CD1c-positive myeloid dendritic cell (primary cell): Measurements from ENCODE around the gene ACTR6.
A peak's percentile ranks its signal among the peaks of the same experiment; 100 is the strongest.

Source experiments
- DNase-seq: peaks from one replicate; pipeline ENCODE4 v3.0.0-alpha.2; 2016; ENCODE audit errors: extremely low spot score

ACTR6 gene

DNA sequence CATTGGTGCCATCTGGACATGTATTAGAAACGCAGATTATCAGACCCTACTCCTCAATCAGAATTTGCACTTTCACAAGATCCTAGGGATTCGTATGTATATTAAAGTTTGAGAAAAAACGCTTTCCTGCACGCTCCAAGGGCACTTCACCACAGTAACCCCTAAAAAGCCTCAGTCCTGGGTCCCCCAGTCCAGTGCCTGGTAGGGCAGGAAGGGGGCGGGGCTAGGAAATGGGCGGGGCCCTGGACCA lies 65.9 kb downstream of the ACTR6 start:
- no peak for DNase-seq

DNA sequence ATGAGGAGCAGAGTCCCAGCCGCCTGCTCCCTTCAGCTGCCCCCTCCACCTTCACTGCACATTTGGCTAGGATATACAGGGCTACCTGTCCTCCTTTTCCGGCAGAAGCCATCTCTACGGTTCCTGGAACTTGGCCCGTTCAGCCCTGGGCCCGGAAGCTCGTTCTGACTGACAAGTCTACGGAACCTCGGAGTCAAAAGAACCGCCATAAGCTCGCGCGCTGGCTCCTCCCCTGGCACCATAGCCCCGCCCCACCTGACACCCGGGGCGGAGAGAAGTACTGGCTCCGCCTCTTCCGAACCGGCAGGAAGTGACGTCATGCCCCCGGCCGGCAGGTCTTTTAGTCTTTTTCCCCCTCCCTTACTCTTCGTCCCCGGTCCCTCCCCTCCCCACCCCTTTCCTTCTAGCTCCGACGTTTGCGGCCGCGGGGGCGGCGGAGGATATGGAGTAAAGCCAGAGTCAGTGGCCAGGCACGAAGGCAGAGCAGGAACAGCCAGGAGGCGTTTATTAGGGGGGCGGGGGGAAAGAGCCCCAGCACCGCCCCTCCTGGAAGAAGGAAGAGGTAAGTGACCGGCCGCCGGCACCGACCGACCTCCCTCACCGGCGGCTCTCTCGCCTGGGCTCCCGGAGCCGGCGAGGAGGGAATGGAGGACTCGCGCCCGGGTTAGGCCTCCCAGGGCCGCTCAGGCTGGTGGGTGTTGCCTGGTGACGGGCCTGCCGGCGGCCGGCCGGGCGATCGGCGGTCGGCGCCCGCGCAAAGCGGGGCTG lies 66.4 kb downstream of the ACTR6 start, which contains the start of the genes DEPDC4 and SCYL2:
Gene DEPDC4 (minus strand): TSS at position 245 of the 768 bp plus-strand sequence. CDS start 3 bp downstream, at position 242.
Gene SCYL2 (plus strand): TSS at position 343 of the 768 bp plus-strand sequence. CDS start 15,794 bp downstream, outside the sequence.
- peak; percentile 99 for DNase-seq

DNA sequence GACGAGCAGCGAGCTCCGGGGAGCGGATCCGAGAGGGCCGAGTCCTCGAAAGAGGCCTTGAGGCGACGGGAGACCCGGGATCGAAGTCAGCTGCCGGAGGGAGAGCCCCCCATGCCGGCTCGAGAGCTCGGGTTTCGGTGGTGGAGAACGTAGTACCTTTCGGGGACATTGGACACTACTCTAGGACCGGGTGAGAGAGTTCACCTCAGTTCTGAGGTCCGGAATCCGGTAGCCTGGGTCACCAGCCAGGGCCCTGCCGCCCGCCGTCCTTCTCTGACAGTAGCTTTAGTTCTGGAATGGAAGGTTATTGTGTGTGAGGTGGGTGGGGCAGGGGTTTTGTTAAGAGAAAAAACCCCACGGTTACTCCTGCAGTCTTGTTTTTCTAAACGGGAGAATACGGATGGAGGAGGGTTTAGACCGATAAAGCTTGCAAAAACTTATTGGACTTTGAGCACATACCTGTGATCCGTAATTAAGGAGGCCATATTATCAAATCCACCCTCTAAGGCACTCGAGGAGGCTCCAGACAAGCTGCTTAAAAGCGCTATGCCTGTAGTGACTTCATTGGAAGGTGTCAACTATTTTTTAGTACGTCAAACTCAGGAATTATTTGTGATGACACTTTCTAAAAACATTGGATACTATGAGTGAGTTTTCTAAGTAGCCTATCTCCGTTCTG lies 67.1 kb downstream of the ACTR6 start:
- DNase-seq = peak; percentile 16

DNA sequence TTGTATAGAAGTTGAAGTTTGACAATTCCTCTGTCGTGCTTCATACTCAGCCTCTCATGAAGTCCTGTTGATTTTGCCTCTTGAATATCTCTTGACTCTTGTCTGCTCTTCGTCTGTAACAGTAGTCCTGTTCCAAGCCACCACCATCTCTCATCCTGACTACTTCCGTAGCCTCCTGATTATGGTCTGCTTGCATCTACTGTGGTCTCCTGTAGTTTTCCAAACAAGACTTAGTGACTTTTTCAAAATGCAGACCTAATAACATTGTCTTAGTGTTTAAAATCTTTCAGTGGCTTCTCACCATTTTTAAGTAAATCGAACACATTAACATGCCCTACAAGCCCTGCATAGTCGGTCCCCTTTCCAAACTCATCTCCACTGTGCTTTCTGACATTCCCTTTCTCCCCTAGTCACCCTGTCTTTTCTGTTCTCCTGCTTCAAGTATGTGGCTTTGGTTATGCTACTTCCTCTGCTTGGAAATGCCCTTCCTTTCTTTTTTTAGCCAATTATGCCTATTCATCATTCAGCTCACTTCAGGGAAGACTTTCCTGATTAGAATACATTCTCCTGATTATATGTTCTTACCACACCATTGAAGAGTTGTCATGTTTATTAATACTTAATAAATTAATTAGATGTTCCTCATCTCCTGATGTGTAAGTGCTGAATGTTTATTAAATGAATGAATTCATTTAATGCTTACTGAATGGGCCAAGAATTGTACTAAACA lies 68.4 kb downstream of the ACTR6 start:
- DNase-seq = no peak

DNA sequence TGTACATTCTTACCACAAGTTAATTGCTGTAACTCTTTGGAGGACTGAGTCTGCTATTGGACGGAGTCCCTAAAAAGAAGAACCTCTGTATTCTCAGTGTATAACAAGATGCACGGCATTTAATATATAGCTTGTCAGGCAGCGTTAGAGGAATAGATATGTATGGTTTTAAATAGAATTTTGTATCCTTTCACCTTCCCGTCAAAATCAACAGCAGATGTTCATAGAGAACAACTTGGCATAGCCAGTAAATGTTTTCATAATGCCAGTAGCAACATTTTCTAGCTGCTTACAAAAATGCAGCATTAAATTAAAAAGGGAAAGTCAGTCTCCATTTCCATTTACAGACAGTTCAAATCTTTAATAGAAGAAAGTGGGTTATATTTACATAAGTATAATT lies 73.2 kb downstream of the ACTR6 start:
- DNase-seq = no peak
